GM19099 (cell line): ENCODE results near the gene METTL8.

ENCODE experiments used
- POLR2A ChIP-seq: IDR thresholded peaks from 3 replicates; pipeline ENCODE4 v1.6.1; 2011; ENCODE audit warnings: low read depth; ENCODE audit not compliant: insufficient read length; ENCODE audit errors: extremely low read depth

The METTL8 gene, protein sequence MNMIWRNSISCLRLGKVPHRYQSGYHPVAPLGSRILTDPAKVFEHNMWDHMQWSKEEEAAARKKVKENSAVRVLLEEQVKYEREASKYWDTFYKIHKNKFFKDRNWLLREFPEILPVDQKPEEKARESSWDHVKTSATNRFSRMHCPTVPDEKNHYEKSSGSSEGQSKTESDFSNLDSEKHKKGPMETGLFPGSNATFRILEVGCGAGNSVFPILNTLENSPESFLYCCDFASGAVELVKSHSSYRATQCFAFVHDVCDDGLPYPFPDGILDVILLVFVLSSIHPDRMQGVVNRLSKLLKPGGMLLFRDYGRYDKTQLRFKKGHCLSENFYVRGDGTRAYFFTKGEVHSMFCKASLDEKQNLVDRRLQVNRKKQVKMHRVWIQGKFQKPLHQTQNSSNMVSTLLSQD

DNA sequence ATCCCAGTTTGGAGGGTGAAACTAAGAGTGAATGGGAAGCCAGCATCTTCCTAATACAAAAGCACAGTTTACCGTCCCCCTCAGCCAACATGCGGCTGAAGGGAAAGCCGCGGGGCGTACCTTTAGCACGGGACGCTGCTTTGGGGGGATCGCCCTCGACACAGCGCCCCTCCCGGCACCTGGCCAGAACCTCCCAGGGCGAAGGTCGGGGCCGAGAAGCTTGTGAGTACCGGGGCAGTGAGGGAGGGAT lies at the start of gene METTL8:
Gene METTL8, minus strand, starts transcription at position 228 of the 250 bp plus-strand sequence. CDS start 41,805 bp downstream, outside the sequence.
- peak; percentile 73 for TF ChIP-seq POLR2A

DNA sequence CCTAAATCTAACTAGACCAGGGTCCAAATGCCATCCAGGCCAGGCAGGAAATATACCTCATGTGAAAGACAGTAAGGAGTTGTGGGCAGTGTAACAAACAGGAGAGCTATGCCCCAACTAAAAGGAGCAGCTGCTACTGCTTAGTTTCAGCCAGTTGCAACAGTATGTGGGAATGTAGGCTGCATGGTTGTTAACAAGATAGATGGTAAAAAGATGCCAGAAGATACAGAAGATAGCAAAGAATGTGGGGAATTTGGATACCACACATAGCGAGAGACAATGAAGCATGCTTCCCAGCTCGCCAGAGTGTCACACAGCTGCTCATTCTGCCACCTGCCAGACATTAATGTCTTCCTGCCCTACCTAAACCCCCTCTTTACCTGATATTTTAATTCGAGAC lies 49.1 kb upstream of the METTL8 start:
- TF ChIP-seq POLR2A: no peak

DNA sequence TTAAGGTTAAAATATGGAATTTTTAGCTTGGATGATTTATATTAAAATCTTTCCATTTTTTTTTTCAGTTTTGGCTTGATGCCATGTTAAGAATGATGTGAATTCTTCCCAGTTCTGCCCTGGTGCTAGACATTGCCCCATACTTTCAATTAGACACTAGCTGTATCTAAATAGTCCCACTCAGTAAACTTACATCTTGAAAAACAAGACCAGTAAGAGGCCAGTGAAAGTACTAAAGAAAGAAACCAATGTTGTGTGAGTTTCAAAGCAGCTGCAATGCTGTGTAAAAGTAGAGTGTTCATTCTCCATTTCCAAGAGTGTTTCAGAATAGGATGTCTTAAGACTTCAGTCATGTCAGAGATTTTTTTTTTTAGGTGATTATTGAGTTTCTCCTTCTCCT lies 48.5 kb upstream of the METTL8 start:
- TF ChIP-seq POLR2A: no peak

DNA sequence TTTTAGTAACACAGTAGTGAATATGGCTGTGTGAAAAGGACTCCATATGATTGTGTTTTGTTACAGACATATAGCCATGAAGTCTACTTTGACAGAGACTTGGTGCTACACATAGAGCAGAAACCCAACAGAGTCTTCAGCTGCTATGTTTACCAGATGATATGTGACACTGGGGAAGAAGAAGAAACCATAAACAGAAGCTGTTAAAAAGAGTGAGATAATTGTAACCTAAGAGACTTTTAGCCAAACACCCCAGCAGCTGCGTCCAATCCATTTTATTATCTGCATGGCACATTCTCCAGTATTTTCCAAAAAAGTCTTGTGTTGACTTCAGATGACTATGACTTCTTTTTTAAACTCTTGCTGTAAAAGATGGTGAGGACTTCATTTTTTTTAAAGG lies 47.1 kb upstream of the METTL8 start:
- no peak for TF ChIP-seq POLR2A

DNA sequence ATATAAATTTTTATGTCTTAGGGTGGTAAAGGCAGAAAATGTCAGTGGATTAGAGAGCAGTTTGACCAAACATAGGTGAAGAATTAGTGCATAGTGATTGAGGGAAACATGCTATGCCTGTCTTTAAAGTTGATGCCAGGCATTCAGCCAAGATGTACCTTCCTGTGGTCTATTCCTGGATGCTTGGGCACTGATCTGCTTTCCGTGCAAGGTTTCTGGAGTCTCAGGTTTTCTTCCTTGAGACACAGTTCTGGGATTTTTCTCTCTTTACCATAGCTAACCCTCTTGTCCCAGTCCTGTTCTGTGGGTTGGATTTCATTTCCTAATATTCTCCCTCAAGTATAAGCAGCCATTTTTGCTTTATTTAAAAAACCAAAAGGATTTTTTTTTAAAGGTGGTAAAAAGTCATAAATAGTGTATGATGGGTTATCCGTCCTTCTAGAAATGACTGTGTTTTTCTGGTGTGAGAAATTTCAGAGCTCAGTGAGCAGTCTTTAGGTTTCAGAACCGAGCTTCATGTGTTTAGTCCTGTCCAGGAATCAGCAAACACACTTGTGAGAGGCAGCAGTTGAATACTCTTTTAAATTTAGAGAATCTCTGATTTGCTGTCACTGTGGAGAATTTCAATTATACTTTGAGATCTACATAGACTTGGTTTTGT lies 45.5 kb upstream of the METTL8 start:
- TF ChIP-seq POLR2A: no peak

DNA sequence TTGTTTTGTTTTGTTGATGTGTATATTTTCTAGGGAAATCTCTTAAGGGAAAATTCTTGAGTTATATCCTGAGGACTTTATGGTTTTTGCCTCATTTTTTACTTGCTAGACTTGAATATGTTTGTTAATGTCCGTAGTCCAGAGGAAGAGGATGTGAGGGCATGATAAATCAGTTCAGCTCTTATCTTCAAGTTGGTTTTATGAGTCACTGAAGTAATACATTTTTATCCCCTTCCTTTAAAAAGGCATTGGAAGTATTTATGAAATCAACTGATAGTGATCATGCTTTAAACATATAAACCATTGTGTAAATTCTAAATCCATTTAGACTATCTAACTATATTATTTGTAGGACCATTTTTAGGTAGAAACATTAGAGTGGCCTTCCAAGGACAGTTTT lies 44.6 kb upstream of the METTL8 start:
- TF ChIP-seq POLR2A: no peak

DNA sequence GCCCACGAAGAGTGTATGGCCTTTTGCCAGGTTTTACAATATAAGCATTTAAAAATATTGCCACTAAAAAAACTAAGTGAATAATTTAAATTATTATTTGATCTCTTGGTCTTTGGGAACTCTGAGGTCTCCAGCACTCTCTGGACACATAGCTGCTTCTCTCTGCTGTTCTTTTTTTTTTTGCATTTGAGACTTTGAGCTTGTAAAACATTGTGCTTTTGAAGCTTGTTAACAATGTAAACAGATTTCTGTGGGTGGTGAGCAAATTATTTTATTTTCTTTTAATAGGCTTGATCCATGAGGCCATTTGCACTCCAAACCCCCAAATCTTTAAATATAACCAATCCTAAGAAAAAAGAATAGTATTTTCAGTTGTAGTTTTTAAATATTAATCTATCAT lies 42.2 kb upstream of the METTL8 start:
- no peak for TF ChIP-seq POLR2A

DNA sequence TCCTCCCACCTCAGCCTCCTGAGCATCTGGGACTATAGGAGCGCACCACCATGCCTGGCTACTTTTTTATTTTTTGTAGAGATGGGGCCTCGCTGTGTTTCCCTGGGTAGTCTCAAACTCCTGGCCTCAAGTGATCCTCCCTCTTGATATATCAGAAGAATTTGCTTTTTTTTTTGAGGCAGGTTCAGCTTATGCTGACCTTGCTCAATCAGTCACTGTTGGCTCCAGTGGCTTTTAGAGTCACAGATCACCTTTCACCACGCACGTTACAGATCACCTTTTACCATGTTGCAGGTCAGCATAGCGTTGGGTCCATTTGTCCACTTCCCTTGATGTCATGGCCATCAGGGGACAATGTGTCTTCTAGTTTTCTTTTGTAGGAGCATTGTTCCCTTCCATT lies 36.3 kb upstream of the METTL8 start:
- TF ChIP-seq POLR2A: no peak

DNA sequence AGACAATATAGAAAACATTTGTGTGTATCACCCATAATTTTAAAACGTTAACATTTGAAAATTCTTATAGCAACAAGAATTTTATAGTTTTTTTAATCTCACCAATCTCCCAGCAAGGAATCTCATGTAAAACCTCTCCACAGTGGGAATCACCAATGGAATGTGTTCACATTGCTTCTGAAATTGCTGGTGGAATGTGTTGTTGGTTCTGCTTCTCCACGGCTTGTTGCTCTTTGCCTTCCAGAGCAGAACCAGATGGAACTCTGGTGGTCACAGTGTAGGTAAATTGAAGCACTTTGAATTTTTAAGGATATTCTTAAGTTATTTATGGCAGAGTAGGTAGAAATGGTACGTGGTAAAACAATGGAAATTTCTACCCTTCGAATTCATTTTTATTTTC lies 35.4 kb upstream of the METTL8 start:
- TF ChIP-seq POLR2A: no peak

DNA sequence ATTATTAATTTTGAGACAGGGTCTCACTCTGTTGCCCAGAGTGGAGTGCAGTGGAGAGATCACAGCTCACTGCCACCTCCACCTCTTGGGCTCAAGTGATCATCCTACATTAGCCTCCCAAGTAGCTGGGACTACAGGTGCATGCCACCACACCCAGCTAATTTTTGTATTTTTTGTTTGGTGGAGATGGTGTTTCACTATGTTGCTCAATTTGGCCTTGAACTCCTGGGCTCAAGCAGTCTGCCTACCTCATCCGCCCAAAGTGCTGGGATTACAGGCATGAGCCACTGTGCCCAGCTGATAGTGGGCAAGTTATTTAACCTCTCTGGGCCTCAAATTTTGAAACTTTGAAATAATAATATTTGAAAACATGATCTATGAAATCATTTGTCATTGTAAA lies 26.7 kb upstream of the METTL8 start:
- TF ChIP-seq POLR2A: no peak

DNA sequence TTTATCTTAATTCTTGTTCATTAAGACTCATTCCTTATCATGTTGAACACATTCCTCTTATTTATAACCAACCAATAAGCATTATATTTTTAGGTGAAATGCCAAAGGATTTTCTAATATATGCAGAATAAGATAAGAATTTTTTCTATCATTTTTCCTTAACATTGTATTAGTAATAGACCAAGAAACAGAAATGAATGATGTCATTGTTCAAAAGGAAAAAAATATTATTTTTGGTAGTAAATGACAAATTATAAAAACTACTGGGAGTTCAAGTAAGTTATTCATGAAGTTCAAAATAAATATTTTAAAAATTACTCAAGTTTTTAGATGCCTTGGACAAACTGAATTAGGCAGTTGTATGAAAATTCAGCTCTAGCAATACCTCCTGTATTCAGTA lies 25.7 kb upstream of the METTL8 start:
- TF ChIP-seq POLR2A: no peak

DNA sequence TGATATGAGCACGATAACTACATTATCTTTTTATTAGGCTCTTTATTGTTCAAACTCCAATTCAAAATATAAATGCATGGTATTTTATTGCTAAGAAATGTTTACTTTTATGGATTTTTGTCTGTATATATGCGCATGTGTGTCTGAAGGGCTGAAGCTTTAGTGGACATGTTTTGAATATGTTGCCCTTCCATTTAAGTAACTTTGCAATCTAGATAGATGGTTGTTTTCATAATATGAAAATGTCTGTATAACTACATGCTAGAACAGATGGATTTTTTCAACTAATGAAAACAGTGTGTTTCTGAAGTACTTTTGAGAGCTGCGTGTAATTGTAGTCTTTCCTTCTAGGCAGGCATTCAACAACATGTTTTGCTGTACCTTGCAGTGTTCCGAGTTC lies 19.0 kb upstream of the METTL8 start:
- no peak for TF ChIP-seq POLR2A

DNA sequence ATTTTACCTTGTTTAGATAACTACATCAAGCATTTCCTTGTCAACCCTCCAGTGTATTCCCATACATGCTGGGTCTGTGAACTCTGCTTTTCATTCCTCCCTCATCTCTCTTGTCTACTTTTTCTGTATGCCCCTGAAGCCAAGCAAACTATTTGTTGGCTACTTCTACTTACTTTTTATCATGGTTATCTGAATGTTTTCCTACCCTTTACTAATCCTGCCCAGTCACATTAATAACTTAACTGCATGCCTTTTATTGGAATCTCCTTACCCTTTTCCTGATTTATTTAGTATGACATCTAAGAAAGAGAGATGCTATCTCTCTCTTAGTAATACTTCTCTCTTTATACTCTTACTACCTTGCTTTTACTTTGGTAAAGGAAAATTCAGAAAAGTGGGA lies 17.3 kb upstream of the METTL8 start:
- no peak for TF ChIP-seq POLR2A

DNA sequence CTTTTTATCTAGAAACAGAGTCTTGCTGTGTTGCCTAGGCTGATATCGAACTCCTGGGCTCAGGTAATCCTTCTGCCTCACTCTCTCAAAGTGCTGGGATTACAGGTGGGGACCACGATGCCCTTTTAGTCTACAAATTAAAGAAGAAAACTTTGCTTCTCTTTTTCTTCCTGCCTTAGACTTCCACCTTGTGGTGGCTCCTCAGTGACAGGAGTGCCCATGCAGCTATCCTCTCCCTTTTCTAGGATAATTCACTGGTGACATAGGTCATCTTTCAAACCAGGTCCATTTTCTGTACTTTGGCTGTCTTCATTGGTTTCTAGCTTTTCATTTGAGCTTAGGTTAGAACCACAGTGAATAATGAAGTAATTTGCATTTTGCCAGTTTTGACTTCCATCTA lies 13.9 kb upstream of the METTL8 start:
- TF ChIP-seq POLR2A: no peak

DNA sequence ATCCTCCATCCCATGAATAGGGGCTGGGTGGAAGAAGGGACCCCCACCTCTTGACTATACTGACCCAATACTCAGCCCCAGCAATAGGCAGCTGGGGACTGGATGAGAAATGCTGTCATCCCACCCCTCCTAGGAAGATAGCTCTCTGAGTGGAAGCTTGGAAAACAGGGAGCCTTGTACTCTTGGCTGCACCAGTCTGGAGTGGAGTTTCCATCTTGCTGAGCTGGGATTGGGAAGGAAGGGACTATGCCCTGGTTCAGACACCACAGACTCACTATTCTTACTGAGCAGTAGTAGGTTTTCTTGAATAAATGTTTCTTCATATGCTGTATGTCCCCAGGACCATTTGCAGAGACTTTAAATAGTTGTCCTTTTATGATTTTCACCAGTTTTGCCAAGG lies 7.7 kb upstream of the METTL8 start:
- TF ChIP-seq POLR2A: no peak

DNA sequence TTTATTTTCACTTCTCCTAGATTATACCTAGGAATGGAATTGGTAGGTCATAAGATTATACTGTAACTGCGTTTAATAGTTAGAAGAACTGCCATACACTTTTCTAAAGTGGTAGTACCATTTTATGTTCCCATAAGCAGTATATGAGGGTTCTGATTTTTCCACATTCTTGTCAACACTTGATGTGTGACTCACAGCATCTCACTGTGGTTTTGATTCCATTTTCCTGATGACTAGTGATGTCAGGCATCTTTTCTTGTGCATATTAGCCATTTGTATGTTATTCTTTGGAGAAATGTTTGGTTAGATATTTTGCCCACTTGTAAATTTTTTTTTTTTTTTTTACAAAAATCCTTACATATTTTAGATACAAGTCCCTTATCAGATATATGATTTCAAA lies 2.5 kb upstream of the METTL8 start:
- TF ChIP-seq POLR2A: no peak

DNA sequence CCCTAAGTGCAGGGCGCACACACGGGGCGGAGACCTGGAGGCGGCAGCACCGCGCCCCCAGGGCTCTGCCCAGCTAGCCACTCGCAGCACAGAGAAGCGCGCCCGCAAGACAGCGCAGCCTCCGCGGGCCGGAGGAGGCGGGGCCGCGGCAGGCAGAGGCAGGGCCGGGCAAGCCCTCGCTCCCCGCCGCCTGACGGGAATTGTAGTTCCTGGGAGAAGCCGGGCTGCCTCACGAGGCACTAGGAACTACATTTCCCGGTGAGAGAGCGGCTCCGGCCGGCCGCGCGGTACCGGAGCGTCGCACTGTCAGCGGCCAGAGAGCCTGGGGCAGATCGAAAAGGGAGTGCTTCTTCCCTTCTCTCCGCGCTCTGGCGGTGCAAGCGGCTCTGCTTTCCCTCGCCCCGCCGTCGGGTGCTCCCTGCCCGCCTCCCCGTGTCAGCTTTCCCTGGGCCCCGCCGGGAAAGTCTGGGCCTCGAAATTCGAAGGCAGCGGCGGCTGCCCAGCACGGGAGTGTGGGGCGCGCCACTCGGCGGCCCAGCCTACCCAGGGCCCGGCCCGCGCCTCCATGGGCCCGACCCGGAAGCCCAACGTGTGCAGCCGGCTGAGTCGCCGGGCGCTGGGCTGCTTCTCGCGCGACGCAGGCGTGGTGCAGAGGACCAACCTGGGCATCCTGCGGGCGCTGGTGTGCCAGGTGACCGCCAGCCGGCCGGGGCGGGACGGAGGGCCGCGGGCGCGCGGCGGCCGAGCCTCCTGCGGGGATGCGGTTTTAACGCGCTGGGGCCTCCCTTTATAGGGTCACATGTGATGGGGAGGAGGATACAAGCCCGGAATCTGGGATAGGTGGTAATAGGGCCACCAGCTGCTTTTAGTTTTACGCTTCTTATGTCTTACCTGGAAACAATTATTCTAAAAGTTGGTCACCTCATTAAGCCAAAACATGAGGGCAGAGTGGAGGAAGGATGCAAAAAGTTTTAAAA lies 511 bp upstream of the METTL8 start, which contains the start of gene DCAF17:
Gene DCAF17, plus strand, starts transcription at position 214 of the 977 bp plus-strand sequence. Its CDS starts 352 bp downstream, at position 566.
- TF ChIP-seq POLR2A: peak; percentile 72
